Measurements from ENCODE around the gene RHOBTB1.
A peak's percentile ranks its signal among the peaks of the same experiment; 100 is the strongest.

RHOBTB1 gene

DNA sequence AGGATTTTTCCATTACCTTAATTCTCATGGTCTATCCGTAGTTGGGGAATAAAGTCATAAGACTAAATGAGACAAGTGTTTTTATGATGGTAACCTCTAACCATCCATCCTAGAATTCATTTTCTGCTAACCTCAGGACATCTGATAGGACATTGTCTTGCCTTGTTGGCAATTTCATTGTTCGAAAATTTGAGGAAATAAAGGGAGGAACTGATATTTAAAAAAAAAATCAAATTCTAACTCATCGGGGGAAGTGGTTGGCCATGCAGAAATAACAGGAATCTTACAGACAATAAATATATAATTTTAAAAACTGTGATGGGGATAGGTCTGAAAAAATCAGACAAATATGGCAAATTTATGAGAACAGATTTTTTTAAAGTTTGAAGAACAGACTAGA is 21.7 kb upstream of the RHOBTB1 start:
- no peak for DNase-seq (ENCODE audit: low spot score)

DNA sequence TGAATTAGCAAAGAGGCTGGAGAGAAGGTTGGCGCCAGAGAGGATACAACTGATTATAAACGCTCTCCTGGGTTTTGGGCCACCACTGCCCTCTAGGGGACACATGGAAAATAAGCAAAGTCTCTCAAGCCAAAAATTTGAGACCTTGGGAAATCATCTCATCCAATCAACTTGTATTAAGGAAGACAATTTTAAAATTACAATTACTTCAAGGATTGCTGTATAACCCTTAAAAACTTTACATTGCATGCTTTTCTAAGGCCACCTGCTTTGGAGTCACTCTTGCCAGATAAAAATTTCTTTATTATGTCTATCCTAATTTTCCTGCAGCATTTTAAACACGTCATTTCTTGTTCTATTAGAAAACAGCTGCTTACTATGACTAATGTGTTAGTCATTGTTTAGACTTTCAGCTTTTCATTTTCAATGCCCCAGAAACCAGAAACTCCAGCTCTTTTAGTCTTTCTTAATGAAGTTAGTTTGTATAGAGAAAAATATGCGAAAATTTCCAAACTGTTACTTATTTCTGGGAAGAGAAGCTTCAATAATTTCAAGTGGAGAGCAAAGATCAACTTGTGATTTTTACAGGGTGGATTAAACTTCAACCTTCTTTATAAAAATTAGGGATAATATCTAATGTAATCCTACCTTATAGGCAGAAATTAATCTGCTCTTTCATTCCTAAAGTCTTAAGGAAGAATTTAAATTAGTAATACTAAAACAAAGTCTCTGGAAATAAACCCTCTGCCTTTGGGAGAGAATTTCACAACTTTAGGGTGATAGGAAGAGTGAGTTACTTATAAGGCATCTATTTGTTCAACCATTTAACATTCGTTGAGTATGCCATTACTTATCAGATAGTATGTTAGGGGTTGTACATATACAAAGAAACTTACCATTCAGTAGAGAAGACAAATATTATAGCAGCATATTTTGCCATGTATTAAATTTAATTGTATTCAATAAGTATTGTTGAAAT is 20.6 kb upstream of the RHOBTB1 start:
- peak; percentile 54 for DNase-seq (ENCODE audit: low spot score)

GRCh38 chr10:60963441-60964256 is 19.7 kb upstream of the RHOBTB1 start:
- no peak for DNase-seq (ENCODE audit: low spot score)

- DNase-seq (ENCODE audit: low spot score), result no peak
Measured at GRCh38 chr10:60962946-60963345, 19.0 kb upstream of the RHOBTB1 start.

DNA sequence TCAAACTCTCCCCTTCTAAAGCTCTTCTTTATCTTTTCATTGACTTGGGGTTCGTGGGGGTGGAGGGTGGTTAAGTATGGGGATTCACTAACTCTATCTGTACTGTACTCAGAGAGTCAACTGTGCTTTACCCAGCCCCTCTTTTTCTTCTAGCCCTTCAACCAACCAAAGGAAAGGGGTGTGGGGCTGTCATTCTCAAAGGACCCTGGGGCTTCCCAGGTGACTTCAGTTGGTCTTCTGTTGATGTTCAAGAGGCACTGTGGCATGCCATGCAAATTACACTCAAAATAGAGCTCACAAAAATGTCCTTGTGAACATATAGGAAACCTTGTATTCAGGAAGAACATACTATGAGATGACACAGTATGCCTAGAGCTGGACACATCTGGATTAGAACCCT is 16.9 kb upstream of the RHOBTB1 start:
- no peak for DNase-seq (ENCODE audit: low spot score)

DNA sequence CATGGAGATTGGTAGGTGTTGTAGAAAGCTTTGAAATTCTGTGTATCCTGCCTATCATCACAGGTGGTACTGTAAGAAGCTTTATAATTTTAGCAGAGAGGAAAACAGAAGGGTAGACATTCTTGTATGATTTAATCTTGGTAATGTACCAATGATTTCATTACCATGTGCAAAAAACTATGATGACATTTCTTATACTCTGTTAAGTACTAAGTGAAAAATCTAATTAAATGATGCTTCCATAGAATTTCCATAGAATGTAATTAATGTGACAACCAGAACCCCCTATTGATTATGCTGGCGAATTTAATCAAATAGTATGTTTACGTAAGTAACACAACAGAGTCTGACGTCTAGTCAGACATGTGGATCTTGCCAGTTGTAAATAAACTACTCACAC is 16.0 kb upstream of the RHOBTB1 start:
- no peak for DNase-seq (ENCODE audit: low spot score)

DNA sequence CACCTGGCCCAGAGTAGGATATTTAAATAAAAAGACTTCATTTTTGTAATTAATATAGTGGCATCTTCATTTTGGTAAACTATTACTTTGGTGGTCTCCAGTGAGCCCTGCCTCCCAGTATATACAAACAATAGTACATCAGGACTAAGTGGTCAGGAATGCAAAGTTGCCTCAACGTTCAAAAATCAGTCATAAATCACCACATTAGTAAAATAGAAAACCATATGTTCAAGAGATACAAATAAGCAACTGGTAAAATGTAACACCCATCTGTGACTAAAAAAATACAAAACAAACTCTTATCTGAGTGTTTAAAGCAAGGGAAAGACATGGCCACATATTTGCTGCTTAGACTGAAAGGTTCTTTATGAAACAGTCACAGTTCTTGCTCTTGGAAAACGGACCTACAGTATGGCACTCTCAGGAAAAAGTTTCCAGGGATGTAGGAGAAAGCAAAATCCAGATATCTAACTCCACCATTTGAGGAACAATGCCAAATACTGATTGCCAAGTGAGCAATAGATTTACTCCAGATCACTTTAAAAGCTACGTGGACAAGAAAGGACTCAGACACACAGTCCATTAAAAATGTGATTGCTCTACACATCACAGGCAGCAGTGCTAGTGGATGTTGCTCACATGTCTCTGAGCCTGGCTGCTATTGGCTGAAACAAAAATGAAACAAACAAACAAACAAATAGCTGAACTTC is 15.1 kb upstream of the RHOBTB1 start:
- DNase-seq (ENCODE audit: low spot score), result no peak

- DNase-seq (ENCODE audit: low spot score), result no peak
Measured at GRCh38 chr10:60957667-60958221, 13.8 kb upstream of the RHOBTB1 start.

DNA sequence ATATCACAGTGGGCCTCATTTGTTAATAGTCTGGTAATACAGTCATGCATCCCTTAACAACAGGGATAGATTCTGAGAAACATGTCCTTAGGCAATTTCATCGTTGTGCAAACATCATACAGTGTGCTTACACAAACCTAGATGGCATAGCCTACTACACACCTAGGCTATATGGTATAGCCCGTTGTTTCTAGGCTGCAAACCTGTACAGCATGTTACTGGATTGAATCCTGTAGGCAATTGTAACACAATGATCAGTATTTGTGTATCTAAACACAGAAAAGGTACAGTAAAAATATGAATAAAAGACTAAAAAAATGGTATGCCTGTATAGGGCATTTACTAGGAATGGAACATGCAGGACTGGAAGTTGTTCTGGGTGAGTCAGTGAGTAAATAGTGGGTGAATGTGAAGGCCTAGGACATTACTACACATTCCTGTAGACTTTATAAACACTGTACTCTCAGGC is 12.0 kb upstream of the RHOBTB1 start:
- no peak for DNase-seq (ENCODE audit: low spot score)

DNA sequence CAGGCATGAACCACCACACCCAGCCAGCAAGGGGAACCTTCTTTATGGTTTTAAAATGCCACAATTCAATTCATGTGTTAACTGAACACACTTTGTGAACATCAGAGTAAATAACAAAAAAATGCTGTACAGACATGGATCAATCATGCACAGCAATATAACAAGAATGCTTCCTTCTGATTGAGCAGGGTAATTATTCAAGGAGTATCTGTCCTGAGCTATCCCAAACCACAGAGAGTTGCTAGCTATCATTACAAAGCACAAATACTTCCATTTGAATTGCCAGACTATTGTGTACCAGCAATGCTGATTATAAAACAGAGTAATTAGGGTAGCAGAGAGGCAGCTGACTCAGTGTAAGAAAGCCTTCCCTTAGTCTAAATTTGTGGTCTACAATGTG is 11.3 kb upstream of the RHOBTB1 start:
- no peak for DNase-seq (ENCODE audit: low spot score)

DNA sequence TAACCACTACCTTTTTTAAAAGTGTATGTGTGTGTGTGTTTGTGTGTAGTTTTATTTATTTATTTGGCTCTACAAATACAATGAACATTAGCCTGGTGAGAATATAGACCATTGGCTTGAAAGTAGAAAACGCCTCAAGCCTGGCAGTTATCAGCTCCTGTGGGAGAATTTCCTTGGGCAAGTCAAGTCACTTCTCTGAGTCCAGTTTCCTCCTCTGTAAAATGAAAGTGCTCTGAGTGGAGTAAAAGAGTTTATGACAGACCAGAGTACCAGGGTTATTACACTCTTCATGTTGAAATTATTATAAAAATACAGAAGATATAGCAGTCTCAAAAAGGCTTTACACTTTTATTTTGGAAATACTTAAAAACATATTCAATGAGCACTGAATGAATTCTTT is 10.1 kb upstream of the RHOBTB1 start:
- no peak for DNase-seq (ENCODE audit: low spot score)

- no peak for DNase-seq (ENCODE audit: low spot score)
Measured at GRCh38 chr10:60953420-60953819, 9.4 kb upstream of the RHOBTB1 start.

GRCh38 chr10:60952846-60953220 is 8.8 kb upstream of the RHOBTB1 start:
- DNase-seq (ENCODE audit: low spot score), result no peak

DNA sequence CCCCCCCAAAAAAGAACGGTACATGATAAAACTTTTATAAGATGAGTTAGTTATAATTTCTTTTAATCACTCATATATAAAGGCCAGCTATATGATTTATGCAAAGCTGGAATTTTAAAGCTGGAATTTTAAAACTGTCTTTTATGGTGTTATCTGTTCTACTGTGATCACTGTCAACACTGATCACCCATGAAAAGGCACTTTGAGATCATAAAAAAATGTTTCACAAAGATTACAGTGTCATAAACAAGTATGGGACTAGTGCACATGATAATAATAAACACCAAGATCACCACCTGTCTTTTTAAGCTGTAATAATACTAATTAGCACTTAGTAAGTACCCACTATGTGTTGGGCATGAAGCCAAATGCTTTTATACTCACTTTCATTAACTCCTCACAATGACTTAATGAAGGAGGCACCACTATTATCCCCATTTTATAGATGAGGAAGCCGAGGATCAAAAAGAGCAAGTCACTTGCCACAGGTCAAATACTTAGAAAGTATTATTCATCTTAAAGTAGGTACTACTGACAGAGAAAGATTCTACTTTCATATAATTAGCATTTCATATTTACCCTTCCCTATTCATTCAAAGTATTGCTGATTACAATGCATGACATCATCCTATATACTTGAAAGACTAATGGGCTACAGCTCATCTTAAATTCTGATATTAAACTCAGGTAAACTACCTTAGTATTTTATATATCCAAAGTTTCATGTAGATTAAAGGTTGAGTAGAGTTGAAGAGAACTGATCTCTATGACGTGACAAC is 8.3 kb upstream of the RHOBTB1 start:
- no peak for DNase-seq (ENCODE audit: low spot score)

DNA sequence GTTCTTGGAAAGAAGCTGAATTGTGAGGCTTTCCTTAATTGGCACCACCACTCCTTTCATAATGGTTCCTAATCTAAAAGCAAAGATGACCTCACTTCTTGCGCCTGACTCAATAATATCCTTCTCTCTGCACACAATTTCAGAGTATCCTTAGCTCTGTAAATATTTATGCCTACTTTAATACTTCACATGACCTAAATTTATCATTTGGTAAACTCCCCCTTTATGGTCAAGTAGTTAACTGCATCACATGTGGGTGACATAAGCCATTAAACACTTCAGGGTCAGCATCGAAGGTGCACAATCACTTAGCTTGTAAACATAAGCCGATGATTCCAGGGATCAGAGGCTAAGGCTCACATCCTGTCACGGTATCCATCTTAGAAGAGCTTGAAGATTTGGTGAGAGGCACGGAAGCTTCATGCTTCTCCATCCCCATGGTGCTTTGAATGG is 7.3 kb upstream of the RHOBTB1 start:
- no peak for DNase-seq (ENCODE audit: low spot score)

DNA sequence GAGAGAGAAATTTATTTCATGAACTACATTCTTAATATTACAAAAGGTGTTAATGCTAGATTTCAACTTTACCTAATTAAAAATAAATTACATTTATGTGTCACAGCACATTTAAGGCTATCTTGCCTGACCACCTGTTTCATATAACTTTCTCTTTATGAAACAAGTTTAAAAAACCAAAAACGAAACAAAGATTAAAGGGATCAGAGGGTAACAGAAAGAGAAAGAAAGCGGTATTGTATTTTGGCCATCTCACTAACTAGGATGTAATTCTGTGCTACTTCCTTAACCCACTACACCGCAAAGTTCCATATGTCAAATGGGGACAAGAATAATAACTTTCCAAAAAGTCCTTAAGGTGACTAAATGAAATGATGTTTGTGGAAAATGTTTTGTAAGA is 6.3 kb upstream of the RHOBTB1 start:
- no peak for DNase-seq (ENCODE audit: low spot score)

DNA sequence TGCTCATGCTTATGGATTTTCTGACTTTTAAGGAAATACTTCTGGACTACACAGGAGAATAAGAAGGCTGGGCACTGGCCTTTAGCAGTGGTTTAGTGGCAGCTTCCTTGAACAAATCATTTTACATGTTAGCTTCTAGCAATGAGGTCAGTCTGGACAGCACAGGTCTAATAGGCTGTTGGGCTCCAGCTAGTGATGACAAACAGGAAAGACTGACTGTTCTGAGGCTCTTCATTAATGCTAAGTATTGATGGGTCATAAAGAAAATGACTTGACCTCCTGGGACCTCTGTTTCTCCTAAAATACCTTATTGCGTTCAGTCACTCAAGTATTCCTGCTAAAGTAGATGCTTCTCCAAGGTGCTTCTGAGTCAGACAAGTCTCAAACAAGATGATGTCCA is 4.9 kb upstream of the RHOBTB1 start:
- DNase-seq (ENCODE audit: low spot score), result no peak

DNA sequence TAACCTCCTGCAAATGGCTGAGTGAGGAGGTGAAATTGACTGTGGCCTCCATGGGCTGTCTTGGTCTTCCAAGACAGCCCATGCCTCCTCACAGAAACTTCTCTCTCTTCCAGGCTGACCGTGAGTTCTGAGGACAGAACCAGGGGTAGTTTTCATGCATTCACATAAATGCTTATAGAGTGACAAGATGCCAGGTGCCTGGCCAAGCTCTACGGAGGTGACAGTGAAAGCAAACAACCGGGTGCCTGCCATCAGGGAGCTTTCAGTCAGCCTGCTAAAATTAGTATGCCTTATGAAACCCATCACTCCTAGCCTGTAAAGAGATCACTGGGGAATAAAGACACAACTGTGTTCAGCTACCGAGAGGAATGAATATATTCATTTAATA is 919 bp upstream of the RHOBTB1 start:
- no peak for DNase-seq (ENCODE audit: low spot score)

DNA sequence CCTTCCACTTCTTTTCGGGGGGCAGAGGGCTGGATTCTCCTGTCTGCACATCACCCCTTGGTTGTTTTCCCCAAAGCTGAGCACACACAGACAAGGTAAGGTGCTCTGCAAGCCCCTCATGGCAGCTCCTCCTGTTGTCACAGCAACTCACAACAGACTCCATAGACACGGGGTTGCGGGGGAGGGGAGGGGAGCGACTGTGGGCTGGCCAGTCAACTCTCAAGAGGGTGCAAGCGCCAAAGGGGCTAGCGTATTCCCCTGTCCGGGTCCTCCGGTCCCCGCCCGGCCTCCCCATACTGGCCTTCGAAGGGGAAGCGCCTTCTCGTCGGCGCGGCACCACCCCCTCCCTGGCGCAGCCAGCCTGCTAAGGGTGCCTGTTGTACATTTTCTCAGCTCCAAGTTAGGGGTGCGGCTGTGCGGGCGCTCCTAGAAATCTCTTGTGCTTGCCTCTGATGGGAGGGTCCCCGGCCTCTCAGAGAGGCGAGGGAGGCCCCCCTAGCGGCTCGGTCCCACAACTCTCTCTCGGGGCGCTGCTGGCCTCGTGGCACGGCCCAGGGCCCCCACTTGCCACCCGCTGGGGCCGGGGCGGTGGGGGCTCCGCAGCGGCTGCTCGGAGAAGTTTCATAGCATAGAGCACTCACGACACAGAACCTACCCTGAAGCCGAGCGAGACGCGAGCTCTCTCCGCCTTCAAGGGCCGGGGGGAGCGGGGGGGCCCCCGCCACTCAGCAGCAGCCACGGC is 498 bp downstream of the RHOBTB1 start:
- DNase-seq (ENCODE audit: low spot score), result no peak

- no peak for DNase-seq (ENCODE audit: low spot score)
Measured at GRCh38 chr10:60942788-60943315, 1.1 kb downstream of the RHOBTB1 start.
